HG02840 (cell line): ENCODE data around the gene AEBP1.

Source experiments
- ATAC-seq: cut with Tn5 transposase; IDR thresholded peaks from one replicate; pipeline ENCODE4 v1.9.1; 2021; ENCODE audit warnings: mild to moderate bottlenecking, moderate library complexity, moderate number of reproducible peaks; ENCODE audit not compliant: unreplicated experiment, low FRiP score

The AEBP1 gene

GRCh38 chr7:44101966-44102845 is 1.9 kb upstream of the AEBP1 start:
- no peak for ATAC-seq

DNA sequence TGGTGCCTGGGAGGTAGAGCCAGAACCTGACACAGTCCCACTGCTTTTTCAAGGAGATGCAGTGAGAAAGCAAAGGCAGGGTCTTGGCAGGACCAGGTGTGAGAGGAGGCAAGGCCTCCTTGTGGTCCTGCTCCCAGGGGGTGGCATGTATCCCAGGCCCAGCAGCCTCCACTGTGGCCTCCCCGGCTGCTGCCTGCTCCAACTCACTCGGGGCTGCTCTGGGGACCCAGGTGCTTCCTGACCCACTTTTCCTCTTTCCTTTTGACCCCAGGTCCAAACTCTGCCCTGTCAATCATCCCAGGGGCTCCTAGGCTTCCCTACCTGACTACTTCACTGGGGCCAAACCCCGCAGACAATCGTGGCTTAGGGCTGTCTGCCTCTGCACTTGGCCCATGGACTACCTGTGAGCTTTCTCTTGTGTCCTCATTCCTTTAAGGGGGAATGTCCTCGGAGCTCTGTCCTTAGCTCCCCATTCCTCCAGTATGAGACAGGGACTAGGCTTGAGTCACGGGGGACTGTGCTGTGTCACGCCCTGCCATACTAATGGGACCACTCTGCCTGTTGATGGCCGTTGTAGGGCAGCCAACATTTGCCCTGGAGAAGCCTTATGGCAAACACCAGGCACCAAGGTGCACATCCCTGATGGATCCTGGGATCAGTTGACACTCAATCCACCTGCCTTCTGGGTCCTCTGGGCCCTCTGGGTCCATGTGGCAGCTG is 1.1 kb upstream of the AEBP1 start:
- no peak for ATAC-seq

- ATAC-seq, result no peak
Observed at GRCh38 chr7:44103566-44103922, 601 bp upstream of the AEBP1 start.

DNA sequence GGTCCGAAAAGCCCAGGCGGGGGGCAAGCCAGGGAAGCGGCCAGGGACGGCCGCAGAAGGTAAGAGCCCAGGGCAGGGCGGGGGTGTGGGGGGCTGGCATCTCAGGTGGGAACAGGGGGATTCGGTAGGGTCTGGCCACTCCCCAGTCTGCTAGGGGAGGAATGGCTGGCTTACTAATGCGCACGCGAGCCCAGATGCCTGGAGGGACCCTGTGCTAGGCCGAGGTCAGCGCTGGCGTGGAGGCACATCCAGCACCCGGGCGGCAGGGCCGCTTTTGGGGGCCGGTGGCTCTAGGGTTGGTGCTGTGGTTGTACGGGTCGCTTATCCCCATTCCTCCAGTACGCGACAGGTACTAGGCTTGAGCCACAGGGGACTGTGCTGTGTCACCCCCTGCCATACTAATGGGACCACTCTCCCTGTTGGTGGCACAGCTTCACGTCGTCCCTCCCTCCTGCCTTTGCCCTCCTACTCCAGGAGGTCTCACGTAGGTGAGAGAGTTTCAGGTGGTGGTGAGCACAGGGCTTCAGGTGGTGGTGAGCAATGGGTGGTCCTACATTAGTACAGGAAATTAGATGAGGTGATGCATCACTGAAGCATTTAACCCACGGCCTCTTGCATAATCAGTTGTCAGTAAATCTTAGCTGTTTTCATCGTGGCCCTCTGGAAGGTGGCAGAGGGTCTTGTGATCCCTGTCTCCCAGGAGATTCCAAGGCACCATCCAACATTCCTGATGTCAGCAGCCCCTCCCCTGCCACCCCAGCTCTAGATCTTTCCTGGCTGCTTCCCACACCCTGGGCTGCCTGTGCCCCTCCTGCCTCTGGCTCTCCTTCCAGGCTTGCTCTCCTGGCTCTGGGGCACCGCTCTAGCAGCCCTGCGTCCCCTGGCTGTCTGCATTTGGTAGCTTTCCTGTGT is 971 bp downstream of the AEBP1 start:
- ATAC-seq, result no peak

- no peak for ATAC-seq
Observed at GRCh38 chr7:44105832-44106231, 1.7 kb downstream of the AEBP1 start.

GRCh38 chr7:44106311-44107065 is 2.3 kb downstream of the AEBP1 start:
- ATAC-seq, result no peak

DNA sequence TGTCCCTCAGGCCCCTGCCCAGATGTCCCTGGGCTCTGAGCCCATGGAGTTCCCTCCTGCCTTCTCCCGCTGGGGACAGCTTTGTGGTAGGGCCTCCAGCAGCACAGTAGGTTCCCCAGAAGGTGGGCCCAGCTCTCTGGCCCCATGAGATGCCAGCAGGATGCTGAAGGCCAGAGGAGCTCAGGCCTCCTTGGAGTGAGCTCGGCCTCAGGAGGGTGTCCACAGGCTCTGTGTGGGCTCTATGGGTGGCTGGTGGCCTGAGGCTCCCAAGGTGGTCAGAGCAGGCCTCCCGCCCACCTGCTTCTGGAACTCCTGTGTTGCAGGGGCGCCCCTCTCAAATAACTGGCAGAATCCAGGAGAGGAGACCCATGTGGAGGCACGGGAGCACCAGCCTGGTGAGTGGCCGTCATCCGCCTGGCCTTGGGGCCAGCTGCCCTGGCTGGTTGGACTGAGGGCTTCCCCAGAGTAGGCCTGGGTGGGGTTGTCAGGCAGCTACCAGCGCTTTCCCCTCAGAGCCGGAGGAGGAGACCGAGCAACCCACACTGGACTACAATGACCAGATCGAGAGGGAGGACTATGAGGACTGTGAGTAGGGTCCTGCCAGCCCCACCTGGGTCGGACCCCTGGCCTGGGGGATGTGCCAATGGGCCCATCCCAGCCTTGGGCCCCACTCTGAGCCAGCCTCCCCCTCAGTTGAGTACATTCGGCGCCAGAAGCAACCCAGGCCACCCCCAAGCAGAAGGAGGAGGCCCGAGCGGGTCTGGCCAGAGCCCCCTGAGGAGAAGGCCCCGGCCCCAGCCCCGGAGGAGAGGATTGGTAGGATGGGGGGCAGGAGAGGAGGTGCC is 3.2 kb downstream of the AEBP1 start:
- ATAC-seq, result no peak

GRCh38 chr7:44107961-44108767 is 4.0 kb downstream of the AEBP1 start:
- ATAC-seq, result no peak

DNA sequence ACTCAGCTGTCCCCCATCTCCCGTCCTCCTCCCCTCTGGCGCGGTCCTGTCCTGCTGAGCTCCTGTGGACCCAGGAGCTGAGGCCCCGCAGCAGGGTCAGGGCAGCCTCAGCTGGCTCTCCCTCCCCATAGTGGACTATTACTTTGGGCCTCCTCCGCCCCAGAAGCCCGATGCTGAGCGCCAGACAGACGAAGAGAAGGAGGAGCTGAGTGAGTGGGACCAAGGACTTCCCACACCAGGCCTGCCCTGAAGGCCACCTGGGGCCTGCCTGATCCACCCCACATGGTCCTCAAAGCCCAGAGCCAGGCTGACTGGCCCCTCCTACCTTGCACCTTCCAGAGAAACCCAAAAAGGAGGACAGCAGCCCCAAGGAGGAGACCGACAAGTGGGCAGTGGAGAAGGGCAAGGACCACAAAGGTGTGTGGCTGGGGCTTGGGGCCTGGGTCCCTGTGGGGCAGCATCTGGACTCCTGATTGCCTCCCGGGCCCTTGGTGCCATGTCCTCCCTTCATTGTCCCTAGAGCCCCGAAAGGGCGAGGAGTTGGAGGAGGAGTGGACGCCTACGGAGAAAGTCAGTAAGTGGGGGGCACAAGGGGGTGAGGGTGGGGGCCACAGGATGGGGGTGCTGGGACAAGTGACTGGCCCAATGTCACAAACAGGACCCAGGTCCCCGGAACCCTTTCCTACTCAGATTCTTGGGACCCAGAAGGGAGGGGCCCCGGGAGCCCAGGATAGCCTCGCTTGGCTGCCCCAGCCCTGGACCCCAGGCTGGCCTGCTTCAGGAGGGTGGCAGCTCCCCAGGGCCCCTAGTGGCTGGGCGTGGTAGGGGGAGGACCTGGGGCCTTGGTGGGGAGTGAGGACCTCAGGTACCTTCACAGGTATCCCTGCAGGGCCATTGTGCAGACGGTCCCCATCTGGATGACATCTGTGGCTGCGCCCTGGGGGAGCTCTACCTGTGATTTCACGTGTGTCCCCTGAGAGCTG is 4.9 kb downstream of the AEBP1 start:
- no peak for ATAC-seq

- ATAC-seq, result no peak
Observed at GRCh38 chr7:44109991-44110390, 5.8 kb downstream of the AEBP1 start.

DNA sequence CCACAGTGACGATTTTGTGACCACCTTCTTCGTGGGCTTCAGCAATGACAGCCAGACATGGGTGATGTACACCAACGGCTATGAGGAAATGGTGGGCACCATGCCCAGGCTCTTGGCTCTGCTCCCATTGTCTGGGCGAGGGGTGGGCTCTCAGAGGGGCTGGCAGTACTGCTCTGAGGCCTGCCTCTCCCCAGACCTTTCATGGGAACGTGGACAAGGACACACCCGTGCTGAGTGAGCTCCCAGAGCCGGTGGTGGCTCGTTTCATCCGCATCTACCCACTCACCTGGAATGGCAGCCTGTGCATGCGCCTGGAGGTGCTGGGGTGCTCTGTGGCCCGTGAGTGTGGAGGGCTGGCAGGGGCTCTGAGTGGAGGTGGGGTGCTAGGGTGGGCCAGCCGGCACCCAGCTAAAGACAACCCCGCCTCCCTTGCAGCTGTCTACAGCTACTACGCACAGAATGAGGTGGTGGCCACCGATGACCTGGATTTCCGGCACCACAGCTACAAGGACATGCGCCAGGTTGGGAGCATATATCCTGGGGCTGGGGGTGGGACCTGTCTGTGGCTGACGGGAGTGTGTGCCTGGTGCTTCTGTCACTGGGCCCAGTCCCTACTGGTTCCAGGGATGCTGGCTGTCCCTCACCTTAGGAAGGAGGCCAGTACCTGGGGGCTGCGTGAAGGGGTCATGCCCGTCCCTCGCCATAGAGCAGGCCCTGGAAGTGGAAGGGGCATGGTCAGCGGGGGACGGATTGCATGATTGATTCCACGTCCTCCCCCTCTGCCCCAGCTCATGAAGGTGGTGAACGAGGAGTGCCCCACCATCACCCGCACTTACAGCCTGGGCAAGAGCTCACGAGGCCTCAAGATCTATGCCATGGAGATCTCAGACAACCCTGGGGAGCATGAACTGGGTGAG is 6.8 kb downstream of the AEBP1 start:
- no peak for ATAC-seq

DNA sequence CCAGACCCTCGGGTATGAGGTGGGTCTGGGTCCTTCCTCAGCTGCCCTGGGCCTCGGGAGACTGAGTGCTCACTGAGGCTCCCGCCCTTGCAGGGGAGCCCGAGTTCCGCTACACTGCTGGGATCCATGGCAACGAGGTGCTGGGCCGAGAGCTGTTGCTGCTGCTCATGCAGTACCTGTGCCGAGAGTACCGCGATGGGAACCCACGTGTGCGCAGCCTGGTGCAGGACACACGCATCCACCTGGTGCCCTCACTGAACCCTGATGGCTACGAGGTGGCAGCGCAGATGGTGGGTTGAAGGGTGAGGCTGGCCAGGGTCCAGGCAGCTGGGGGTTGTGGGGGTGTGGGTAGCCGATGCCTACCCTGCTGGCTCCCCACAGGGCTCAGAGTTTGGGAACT is 7.6 kb downstream of the AEBP1 start:
- ATAC-seq, result no peak

DNA sequence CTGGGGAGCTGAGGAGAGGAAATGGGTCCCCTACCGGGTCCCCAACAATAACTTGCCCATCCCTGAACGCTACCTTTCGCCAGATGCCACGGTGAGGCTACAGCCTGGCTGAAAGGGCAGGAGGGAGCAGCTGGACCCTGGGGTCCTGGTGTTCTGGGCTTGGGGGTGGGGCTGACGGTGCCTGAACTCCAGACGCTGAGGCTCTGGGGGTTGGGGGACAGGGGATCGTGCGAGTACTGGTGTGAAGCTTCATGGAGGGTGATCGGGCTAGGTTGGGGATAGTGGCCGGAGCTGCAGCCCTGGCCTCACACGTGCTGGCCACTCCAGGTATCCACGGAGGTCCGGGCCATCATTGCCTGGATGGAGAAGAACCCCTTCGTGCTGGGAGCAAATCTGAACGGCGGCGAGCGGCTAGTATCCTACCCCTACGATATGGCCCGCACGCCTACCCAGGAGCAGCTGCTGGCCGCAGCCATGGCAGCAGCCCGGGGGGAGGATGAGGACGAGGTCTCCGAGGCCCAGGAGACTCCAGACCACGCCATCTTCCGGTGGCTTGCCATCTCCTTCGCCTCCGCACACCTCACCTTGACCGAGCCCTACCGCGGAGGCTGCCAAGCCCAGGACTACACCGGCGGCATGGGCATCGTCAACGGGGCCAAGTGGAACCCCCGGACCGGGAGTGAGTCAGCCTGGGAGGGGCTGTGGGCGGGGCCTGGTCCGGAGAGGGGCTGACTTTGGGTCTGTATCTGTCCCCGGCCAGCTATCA is 8.3 kb downstream of the AEBP1 start:
- ATAC-seq, result no peak

- no peak for ATAC-seq
Observed at GRCh38 chr7:44112997-44113763, 9.0 kb downstream of the AEBP1 start.
